OCI-LY1 (cell line): ENCODE measurements around the gene PICK1.

Experiments used
- EZH2 ChIP-seq: fragments of 200-600 bp; sonication (generic), shearing (Covaris generic); IDR thresholded peaks from 2 replicates; pipeline ENCODE4 v1.8.0; 2017; ENCODE audit warnings: borderline replicate concordance, mixed run types, mild to moderate bottlenecking, antibody characterized with exemption, low read length, moderate library complexity, mixed read lengths
- TF ChIP-seq, protein P1 (sequence below): fragments of 200-600 bp; sonication (generic), shearing (Covaris generic); IDR thresholded peaks from 2 replicates; pipeline ENCODE4 v1.5.1; 2017; ENCODE audit warnings: mild to moderate bottlenecking, antibody characterized with exemption, low read length, moderate library complexity, mixed read lengths

- TF ChIP-seq, protein P1, sequence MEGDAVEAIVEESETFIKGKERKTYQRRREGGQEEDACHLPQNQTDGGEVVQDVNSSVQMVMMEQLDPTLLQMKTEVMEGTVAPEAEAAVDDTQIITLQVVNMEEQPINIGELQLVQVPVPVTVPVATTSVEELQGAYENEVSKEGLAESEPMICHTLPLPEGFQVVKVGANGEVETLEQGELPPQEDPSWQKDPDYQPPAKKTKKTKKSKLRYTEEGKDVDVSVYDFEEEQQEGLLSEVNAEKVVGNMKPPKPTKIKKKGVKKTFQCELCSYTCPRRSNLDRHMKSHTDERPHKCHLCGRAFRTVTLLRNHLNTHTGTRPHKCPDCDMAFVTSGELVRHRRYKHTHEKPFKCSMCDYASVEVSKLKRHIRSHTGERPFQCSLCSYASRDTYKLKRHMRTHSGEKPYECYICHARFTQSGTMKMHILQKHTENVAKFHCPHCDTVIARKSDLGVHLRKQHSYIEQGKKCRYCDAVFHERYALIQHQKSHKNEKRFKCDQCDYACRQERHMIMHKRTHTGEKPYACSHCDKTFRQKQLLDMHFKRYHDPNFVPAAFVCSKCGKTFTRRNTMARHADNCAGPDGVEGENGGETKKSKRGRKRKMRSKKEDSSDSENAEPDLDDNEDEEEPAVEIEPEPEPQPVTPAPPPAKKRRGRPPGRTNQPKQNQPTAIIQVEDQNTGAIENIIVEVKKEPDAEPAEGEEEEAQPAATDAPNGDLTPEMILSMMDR = no peak
- TF ChIP-seq EZH2 = no peak
Measured at GRCh38 chr22:38030311-38031133, 26.7 kb upstream of the PICK1 start.
